Neural progenitor cell (in vitro differentiated cells): ENCODE measurements around the gene ERBIN.

Experiments used
- CTCF ChIP-seq: fragments of 200-600 bp; sonication (generic); IDR thresholded peaks from 2 replicates; pipeline ENCODE4 v1.5.1; 2017; ENCODE audit warnings: antibody characterized with exemption, mild to moderate bottlenecking
- EZH2phosphoT487 ChIP-seq: fragments of 200-600 bp; sonication (generic); IDR thresholded peaks from 2 replicates; pipeline ENCODE4 v1.6.1; 2017; ENCODE audit warnings: antibody characterized with exemption

GRCh38 chr5:65946198-65946745, 19.9 kb downstream of the ERBIN start:
- no peak for TF ChIP-seq CTCF
- TF ChIP-seq EZH2phosphoT487, result no peak
